K562 (cell line): ENCODE data around the gene CDK4. TPM values are rescaled to one million over a fixed set of nuclear protein-coding genes. Genes with fewer than 3 reads are reported as not detected.

Source experiments
- BACH1 ChIP-seq: fragments of 200-800 bp; sonication (Bioruptor generic); IDR thresholded peaks from 2 replicates; pipeline ENCODE4 v1.6.1; 2016; ENCODE audit warnings: missing genetic modification characterization, missing compliant biosample characterization
- COPS2 ChIP-seq: fragments of 450-650 bp; conservative IDR thresholded peaks from 2 replicates; pipeline ENCODE4 v1.6.1; 2016; ENCODE audit warnings: mild to moderate bottlenecking, moderate library complexity
- FOXJ3 ChIP-seq: sonication (generic); formaldehyde crosslinking; IDR thresholded peaks from 2 replicates; pipeline ENCODE4 v1.4.0; 2020; ENCODE audit warnings: mild to moderate bottlenecking, missing genetic modification reagents
- HINFP ChIP-seq: fragments of 450-650 bp; conservative IDR thresholded peaks from 2 replicates; pipeline ENCODE4 v1.6.1; 2016; ENCODE audit warnings: missing genetic modification characterization, low read depth, mild to moderate bottlenecking, control low read depth, missing compliant biosample characterization
- HMG20A ChIP-seq: fragments of 450-650 bp; formaldehyde crosslinking; conservative IDR thresholded peaks from 2 replicates; pipeline ENCODE4 v1.4.0; 2020; ENCODE audit warnings: mild to moderate bottlenecking, mixed read lengths
- HNRNPK ChIP-seq: fragments of 200-400 bp; formaldehyde crosslinking; IDR thresholded peaks from one replicate; pipeline ENCODE4 v1.6.1; 2018; ENCODE audit warnings: mild to moderate bottlenecking, low read depth, low read length; ENCODE audit not compliant: poor library complexity, severe bottlenecking
- HNRNPLL ChIP-seq: fragments of 200-400 bp; formaldehyde crosslinking; IDR thresholded peaks from 2 replicates; pipeline ENCODE4 v1.6.1; 2017; ENCODE audit warnings: low read length, low read depth, mild to moderate bottlenecking; ENCODE audit not compliant: poor library complexity, severe bottlenecking
- MTA1 ChIP-seq: fragments of 450-650 bp; IDR thresholded peaks from 2 replicates; pipeline ENCODE4 v1.6.1; 2017; ENCODE audit warnings: borderline replicate concordance
- RCOR1 ChIP-seq, 2 experiments: IDR thresholded peaks; 2 replicates each; pipeline ENCODE4 v1.6.1; 2012; ENCODE audit warnings: low read depth in 2 of 2, low read length in 2 of 2, borderline replicate concordance in 1 of 2, improper control_type of control experiment in 1 of 2
- SAFB ChIP-seq: fragments of 200-400 bp; formaldehyde crosslinking; IDR thresholded peaks from 2 replicates; pipeline ENCODE4 v1.6.1; 2017; ENCODE audit warnings: low read depth, low read length, borderline replicate concordance
- SMARCA5 ChIP-seq: fragments of 450-650 bp; IDR thresholded peaks from 2 replicates; pipeline ENCODE4 v1.6.1; 2016
- SP1 ChIP-seq: sonication (generic); formaldehyde crosslinking; IDR thresholded peaks from 2 replicates; pipeline ENCODE4 v1.8.1; 2022; ENCODE audit warnings: mild to moderate bottlenecking, missing genetic modification reagents
- TCF15 ChIP-seq: fragments of 250-450 bp; sonication (Bioruptor Pico); IDR thresholded peaks from 2 replicates; pipeline ENCODE4 v1.8.0; 2022; ENCODE audit warnings: moderate library complexity, mild to moderate bottlenecking, inconsistent platforms
- TFE3 ChIP-seq: fragments of 450-650 bp; formaldehyde crosslinking; IDR thresholded peaks from 2 replicates; pipeline ENCODE4 v1.4.0; 2020; ENCODE audit warnings: mild to moderate bottlenecking, mixed read lengths
- WHSC1 ChIP-seq: IDR thresholded peaks from one replicate; pipeline ENCODE4 v1.6.1; 2012; ENCODE audit warnings: low read length, control low read depth, inconsistent platforms
- ZBTB33 ChIP-seq: sonication (generic); formaldehyde crosslinking; IDR thresholded peaks from 2 replicates; pipeline ENCODE4 v1.8.1; 2023; ENCODE audit warnings: mild to moderate bottlenecking, missing genetic modification reagents
- ZNF134 ChIP-seq: fragments of 250-450 bp; sonication (Bioruptor Pico); conservative IDR thresholded peaks from 2 replicates; pipeline ENCODE4 v1.4.0; 2020
- ZNF217 ChIP-seq: sonication (generic); formaldehyde crosslinking; IDR thresholded peaks from 2 replicates; pipeline ENCODE4 v1.8.0; 2022; ENCODE audit warnings: mild to moderate bottlenecking, missing genetic modification reagents
- ZNF41 ChIP-seq: fragments of 250-450 bp; sonication (Bioruptor Pico); conservative IDR thresholded peaks from 2 replicates; pipeline ENCODE4 v1.4.0; 2020; ENCODE audit warnings: mild to moderate bottlenecking
- ZNF75A ChIP-seq: fragments of 450-650 bp; formaldehyde crosslinking; IDR thresholded peaks from 2 replicates; pipeline ENCODE4 v1.4.0; 2020; ENCODE audit warnings: mild to moderate bottlenecking
- polyA plus RNA-seq, 8 experiments: library from polyadenylated mRNA; depleted of rRNA in 4 of 8; stranded (reverse) in 5 of 8; unstranded in 3 of 8; fragments of >200 nt; fragmentation: Nextera tagmentation in 2 of 8; fragmentation: Illumina TruSeq in 1 of 8; extraction: Ambion mirVana in 2 of 8; extraction: Trizol in 1 of 8; gene quantifications; 2 replicates each; pipeline versions ENCODE4 v1.2.1 to v1.2.3, GENCODE V29; 2011 to 2014; ENCODE audit warnings: inconsistent platforms in 1 of 8, missing spikeins in 1 of 8
- total RNA-seq, 7 experiments: library from RNA; depleted of rRNA in 6 of 7; stranded (reverse); fragments of >200 nt in 6 of 7; fragmentation: Illumina TruSeq in 2 of 7; extraction: Trizol in 2 of 7; gene quantifications; 2 replicates each; pipeline versions ENCODE4 v1.2.1 to v1.2.3, GENCODE V29; 2011 to 2021; ENCODE audit warnings: low replicate concordance in 1 of 7
- TF ChIP-seq, protein P1 (sequence below): sonication (generic); formaldehyde crosslinking; IDR thresholded peaks from 2 replicates; pipeline ENCODE4 v1.8.0; 2022; ENCODE audit warnings: mild to moderate bottlenecking, missing genetic modification reagents

The CDK4 gene
- total and polyA plus RNA-seq, 9 of the 15 experiments (the other 6 are each of a cell fraction or from before 2014, with no cell fraction given) = 37.8 to 436 (median 238) TPM

DNA sequence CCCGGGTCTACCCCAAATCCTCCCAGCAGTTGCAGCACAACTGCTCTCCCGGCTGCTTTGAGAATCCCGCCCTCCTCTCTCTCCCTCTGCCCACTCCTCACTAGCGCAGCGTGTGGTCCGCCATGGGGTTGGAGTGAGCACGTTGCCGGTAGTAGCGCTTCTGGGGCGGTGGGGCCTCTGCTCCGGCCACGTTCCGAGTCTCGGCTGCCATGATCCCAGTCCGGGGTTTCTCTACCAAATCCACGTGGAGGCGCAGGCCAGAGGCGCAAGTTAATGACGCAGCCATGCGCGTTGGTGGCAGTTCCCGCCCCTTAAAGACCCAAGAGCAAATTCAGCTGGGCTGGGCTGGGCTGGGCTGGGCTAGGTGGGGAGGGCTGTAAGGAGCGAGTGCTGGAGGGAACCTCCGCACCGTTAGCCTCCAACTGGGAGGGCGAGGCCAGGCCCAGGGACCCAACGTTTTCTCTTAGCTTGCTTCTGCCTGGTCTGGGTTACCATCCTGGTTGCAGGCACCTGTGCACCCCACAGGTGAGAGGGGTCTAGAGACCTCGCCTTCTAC lies 19.8 kb upstream of the CDK4 start, which contains the start of gene METTL1 (continued):
- TF ChIP-seq COPS2 (no peak), SAFB (no peak), FOXJ3 (CRISPR knock-in tag) (no peak), MTA1 (peak; percentile 98), SP1 (peak; percentile 100), TFE3 (no peak), ZNF134 (no peak; the same call in 1 of the 2 replicates), RCOR1 (IDR thresholded peaks at IDR 0.05; ENCODE audit: borderline replicate concordance in 1 of 2, low read depth in 2 of 2, low read length in 2 of 2) (0 out of 4 replicates have a peak, but pooled peaks of 1 of the 2 experiments have one; percentile 10), TCF15 (no peak), ZNF75A (CRISPR knock-in tag) (no peak), HNRNPK (no peak), HINFP (tag) (no peak), SMARCA5 (no peak), HMG20A (CRISPR knock-in tag) (no peak), WHSC1 (no peak), HNRNPLL (peak; percentile 84), BACH1 (tag) (no peak), ZNF217 (CRISPR knock-in tag) (no peak), ZNF41 (CRISPR knock-in tag) (no peak), ZBTB33 (CRISPR knock-in tag) (no peak; the same call in 1 of the 2 replicates)
- TF ChIP-seq, protein P1, sequence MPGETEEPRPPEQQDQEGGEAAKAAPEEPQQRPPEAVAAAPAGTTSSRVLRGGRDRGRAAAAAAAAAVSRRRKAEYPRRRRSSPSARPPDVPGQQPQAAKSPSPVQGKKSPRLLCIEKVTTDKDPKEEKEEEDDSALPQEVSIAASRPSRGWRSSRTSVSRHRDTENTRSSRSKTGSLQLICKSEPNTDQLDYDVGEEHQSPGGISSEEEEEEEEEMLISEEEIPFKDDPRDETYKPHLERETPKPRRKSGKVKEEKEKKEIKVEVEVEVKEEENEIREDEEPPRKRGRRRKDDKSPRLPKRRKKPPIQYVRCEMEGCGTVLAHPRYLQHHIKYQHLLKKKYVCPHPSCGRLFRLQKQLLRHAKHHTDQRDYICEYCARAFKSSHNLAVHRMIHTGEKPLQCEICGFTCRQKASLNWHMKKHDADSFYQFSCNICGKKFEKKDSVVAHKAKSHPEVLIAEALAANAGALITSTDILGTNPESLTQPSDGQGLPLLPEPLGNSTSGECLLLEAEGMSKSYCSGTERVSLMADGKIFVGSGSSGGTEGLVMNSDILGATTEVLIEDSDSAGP = peak; percentile 97
